ENCODE data around the gene PNPLA1.

The PNPLA1 gene

DNA sequence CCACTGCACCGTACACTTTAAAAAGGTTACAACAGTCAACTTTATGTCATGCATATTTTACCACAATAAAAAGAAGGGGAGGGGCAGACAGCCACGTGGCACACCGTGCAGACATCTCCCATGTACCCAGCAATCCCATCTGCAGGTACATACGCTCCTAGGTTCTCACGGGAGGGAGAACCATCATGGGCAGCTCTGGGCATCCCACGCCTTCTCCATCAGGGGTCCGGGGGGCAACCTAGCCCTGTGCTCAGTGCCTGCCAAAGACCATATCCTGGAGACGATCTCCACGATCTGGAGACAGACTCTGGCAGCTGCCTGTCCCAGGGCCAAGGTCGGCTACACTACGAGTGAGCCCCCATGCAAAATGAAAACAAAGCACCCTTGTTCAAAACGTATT, 69.3 kb downstream of the PNPLA1 start:
- H3K4me1 ChIP-seq (ENCODE audit: low read length): peaks cover 45% of the 10 kb centered on the region
- no peak overlapping the region for H3K9ac ChIP-seq (ENCODE audit: low read length)
- H3K27me3 ChIP-seq (ENCODE audit: low read depth, low read length): peaks cover 31% of the 10 kb centered on the region
- H2AFZ ChIP-seq (ENCODE audit: low read depth, low read length): no peak overlapping the region
- H3K9me3 ChIP-seq (ENCODE audit: insufficient read depth, low read length): no peaks in the 10 kb centered on the region
- H3K27ac ChIP-seq (ENCODE audit: low read length): no peak overlapping the region
- no peaks in the 10 kb centered on the region for H3K36me3 ChIP-seq (replicated peaks; ENCODE audit: low read depth, low read length)
- no peaks in the 10 kb centered on the region for H3K79me2 ChIP-seq (ENCODE audit: low read length)
- H3K4me2 ChIP-seq (ENCODE audit: low read length): peak overlapping the region; percentile 1; the same call in 1 of the 2 replicates
- H4K20me1 ChIP-seq (ENCODE audit: insufficient read depth, low read length): no peaks in the 10 kb centered on the region
- no peak for TF ChIP-seq EZH2phosphoT487 (IDR thresholded peaks at IDR 0.05; ENCODE audit: low read depth)
- TF ChIP-seq, protein P1, sequence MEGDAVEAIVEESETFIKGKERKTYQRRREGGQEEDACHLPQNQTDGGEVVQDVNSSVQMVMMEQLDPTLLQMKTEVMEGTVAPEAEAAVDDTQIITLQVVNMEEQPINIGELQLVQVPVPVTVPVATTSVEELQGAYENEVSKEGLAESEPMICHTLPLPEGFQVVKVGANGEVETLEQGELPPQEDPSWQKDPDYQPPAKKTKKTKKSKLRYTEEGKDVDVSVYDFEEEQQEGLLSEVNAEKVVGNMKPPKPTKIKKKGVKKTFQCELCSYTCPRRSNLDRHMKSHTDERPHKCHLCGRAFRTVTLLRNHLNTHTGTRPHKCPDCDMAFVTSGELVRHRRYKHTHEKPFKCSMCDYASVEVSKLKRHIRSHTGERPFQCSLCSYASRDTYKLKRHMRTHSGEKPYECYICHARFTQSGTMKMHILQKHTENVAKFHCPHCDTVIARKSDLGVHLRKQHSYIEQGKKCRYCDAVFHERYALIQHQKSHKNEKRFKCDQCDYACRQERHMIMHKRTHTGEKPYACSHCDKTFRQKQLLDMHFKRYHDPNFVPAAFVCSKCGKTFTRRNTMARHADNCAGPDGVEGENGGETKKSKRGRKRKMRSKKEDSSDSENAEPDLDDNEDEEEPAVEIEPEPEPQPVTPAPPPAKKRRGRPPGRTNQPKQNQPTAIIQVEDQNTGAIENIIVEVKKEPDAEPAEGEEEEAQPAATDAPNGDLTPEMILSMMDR (IDR thresholded peaks at IDR 0.05; ENCODE audit: low read depth, low read length): no peak
- no peak overlapping the region for H3K4me3 ChIP-seq (ENCODE audit: low read length)

GRCh38 chr6:36340306-36340617, 70.4 kb downstream of the PNPLA1 start:
- Histone ChIP-seq H3K9me3 (ENCODE audit: insufficient read depth, low read length) (no peaks in the 10 kb centered on the region), H4K20me1 (ENCODE audit: insufficient read depth, low read length) (no peaks in the 10 kb centered on the region), H3K4me2 (ENCODE audit: low read length) (peak overlapping the region; percentile 83; the same call in 1 of the 2 replicates), H2AFZ (ENCODE audit: low read depth, low read length) (peak overlapping the region; percentile 61; the same call in 1 of the 2 replicates), H3K27ac (ENCODE audit: low read length) (no peak overlapping the region), H3K9ac (ENCODE audit: low read length) (no peak overlapping the region), H3K4me3 (ENCODE audit: low read length) (no peak overlapping the region), H3K36me3 (replicated peaks; ENCODE audit: low read depth, low read length) (no peaks in the 10 kb centered on the region), H3K27me3 (ENCODE audit: low read depth, low read length) (peaks cover 20% of the 10 kb centered on the region), H3K4me1 (ENCODE audit: low read length) (peaks cover 44% of the 10 kb centered on the region), H3K79me2 (ENCODE audit: low read length) (no peaks in the 10 kb centered on the region)
- TF ChIP-seq, protein P1 (IDR thresholded peaks at IDR 0.05; ENCODE audit: low read depth, low read length): no peak

GRCh38 chr6:36340618-36341454, 71.0 kb downstream of the PNPLA1 start:
- Histone ChIP-seq H3K79me2 (ENCODE audit: low read length) (no peaks in the 10 kb centered on the region), H3K36me3 (replicated peaks; ENCODE audit: low read depth, low read length) (no peaks in the 10 kb centered on the region), H2AFZ (ENCODE audit: low read depth, low read length) (peak overlapping the region; percentile 61), H3K4me2 (ENCODE audit: low read length) (peak overlapping the region; percentile 83), H3K27ac (ENCODE audit: low read length) (no peak overlapping the region), H3K4me1 (ENCODE audit: low read length) (peaks cover 44% of the 10 kb centered on the region), H3K27me3 (ENCODE audit: low read depth, low read length) (peaks cover 14% of the 10 kb centered on the region), H3K9ac (ENCODE audit: low read length) (peak overlapping the region; percentile 22), H3K9me3 (ENCODE audit: insufficient read depth, low read length) (no peaks in the 10 kb centered on the region), H3K4me3 (ENCODE audit: low read length) (peak overlapping the region; percentile 67), H4K20me1 (ENCODE audit: insufficient read depth, low read length) (no peaks in the 10 kb centered on the region)
- TF ChIP-seq, protein P1 (IDR thresholded peaks at IDR 0.05; ENCODE audit: low read depth, low read length): peak; percentile 97
- no peak for TF ChIP-seq EZH2phosphoT487 (IDR thresholded peaks at IDR 0.05; ENCODE audit: low read depth)

- H3K36me3 ChIP-seq (replicated peaks; ENCODE audit: low read depth, low read length): no peaks in the 10 kb centered on the region
- no peak overlapping the region for H3K4me3 ChIP-seq (ENCODE audit: low read length)
- H3K79me2 ChIP-seq (ENCODE audit: low read length): no peaks in the 10 kb centered on the region
- H3K27ac ChIP-seq (ENCODE audit: low read length): no peak overlapping the region
- no peak overlapping the region for H3K4me2 ChIP-seq (ENCODE audit: low read length)
- H2AFZ ChIP-seq (ENCODE audit: low read depth, low read length): no peak overlapping the region
- no peaks in the 10 kb centered on the region for H3K9me3 ChIP-seq (ENCODE audit: insufficient read depth, low read length)
- peaks cover 27% of the 10 kb centered on the region for H3K4me1 ChIP-seq (ENCODE audit: low read length)
- TF ChIP-seq EZH2phosphoT487 (IDR thresholded peaks at IDR 0.05; ENCODE audit: low read depth): no peak
- TF ChIP-seq, protein P1 (IDR thresholded peaks at IDR 0.05; ENCODE audit: low read depth, low read length): no peak
- peaks cover 13% of the 10 kb centered on the region for H3K27me3 ChIP-seq (ENCODE audit: low read depth, low read length)
- H4K20me1 ChIP-seq (ENCODE audit: insufficient read depth, low read length): no peaks in the 10 kb centered on the region
- H3K9ac ChIP-seq (ENCODE audit: low read length): no peak overlapping the region
These were observed 73.3 kb downstream of the PNPLA1 start for GRCh38 chr6:36343109-36343680.

Data from OCI-LY3 (cell line).